HCT116 (cell line): ENCODE results near the gene IGFLR1. TPM values are rescaled to one million over a fixed set of nuclear protein-coding genes. Genes with fewer than 3 reads are reported as not detected.

ENCODE experiments used
- ATAC-seq: fragments of 200-7000 bp; cut with Tn5 transposase; 2 replicates; pipeline ENCODE4 v1.9.1; 2020; ENCODE audit warnings: mild to moderate bottlenecking, moderate library complexity
- BruUV-seq: library from RNA; stranded (reverse); fragments of 400-500 nt; replicated peaks from 2 replicates; lab custom pipeline; 2021; lab: Mats Ljungman, UMichigan
- CTCF ChIA-PET: fragments of 300-600 bp; sonication (Branson Sonifier 250); formaldehyde crosslinking; loops from one replicate; lab custom pipeline; 2021; ENCODE audit warnings: antibody characterized with exemption; lab: Charles Lee
- POLR2A ChIA-PET: fragments of 300-600, 350-600 bp; sonication (Branson Sonifier 250); formaldehyde crosslinking; loops from one replicate; lab custom pipeline; 2021; ENCODE audit warnings: antibody characterized with exemption; lab: Charles Lee
- RAD21 ChIA-PET, 2 experiments: fragments of 300-600 bp; sonication (Branson Sonifier 250); formaldehyde crosslinking; loops; one replicate each; lab custom pipeline; 2023; ENCODE audit warnings: low total read pairs in 2 of 2; ENCODE audit not compliant: uncharacterized antibody in 2 of 2, unreplicated experiment in 2 of 2, low non-redundant PET in 1 of 2; lab: Charles Lee
- DNase-seq: peaks from one replicate; pipeline ENCODE4 v3.0.0-alpha.2; 2010; ENCODE audit warnings: low read depth, low spot score
- H2AFZ ChIP-seq: fragments of 200-600 bp; shearing (Covaris generic), sonication (generic); 2 replicates; pipeline ENCODE4 v1.6.1; 2017; ENCODE audit warnings: low read depth, mixed run types, mixed read lengths, antibody characterized with exemption, low read length; ENCODE audit not compliant: poor library complexity, severe bottlenecking
- H3K27ac ChIP-seq: 2 replicates; pipeline ENCODE4 v1.5.1; 2012; ENCODE audit warnings: low read depth, low read length
- H3K27me3 ChIP-seq: fragments of 200-600 bp; sonication (generic); 2 replicates; pipeline ENCODE4 v1.6.1; 2016; ENCODE audit warnings: mixed run types, low read length, mixed read lengths; ENCODE audit not compliant: insufficient read depth
- H3K36me3 ChIP-seq, 2 experiments: fragments of 200-500 bp in 1 of 2; fragments of 200-600 bp in 1 of 2; sonication (Bioruptor generic) in 1 of 2; sonication (generic) in 1 of 2; 2 replicates each; pipeline versions ENCODE4 v1.5.1 to v1.6.1; 2014 to 2016; ENCODE audit warnings: low read length in 2 of 2, inconsistent platforms in 1 of 2, mixed read lengths in 1 of 2, mixed run types in 1 of 2; ENCODE audit not compliant: insufficient read depth in 2 of 2, control insufficient read depth in 1 of 2
- H3K4me1 ChIP-seq, 2 experiments: fragments of 200-600 bp in 1 of 2; sonication (generic) in 1 of 2; 2 replicates each; pipeline versions ENCODE4 v1.5.1 to v1.6.1; 2012 to 2017; ENCODE audit warnings: low read length in 2 of 2, inconsistent platforms in 1 of 2, mild to moderate bottlenecking in 1 of 2, mixed read lengths in 1 of 2, mixed run types in 1 of 2, moderate library complexity in 1 of 2; ENCODE audit not compliant: insufficient read depth in 2 of 2, control insufficient read depth in 1 of 2
- H3K4me2 ChIP-seq: fragments of 200-600 bp; sonication (generic); 2 replicates; pipeline ENCODE4 v1.6.1; 2017; ENCODE audit warnings: mixed run types, low read length, mixed read lengths
- H3K4me3 ChIP-seq, 2 experiments: fragments of 200-600 bp in 1 of 2; sonication (generic) in 1 of 2; replicated peaks in 1 of 2; 2 replicates each; pipeline ENCODE4 v1.5.1; 2011 to 2016; ENCODE audit warnings: low read length in 2 of 2, control low read depth in 1 of 2, low read depth in 1 of 2, mild to moderate bottlenecking in 1 of 2, mixed read lengths in 1 of 2, mixed run types in 1 of 2
- H3K79me2 ChIP-seq: fragments of 200-600 bp; sonication (generic); 2 replicates; pipeline ENCODE4 v1.6.1; 2017; ENCODE audit warnings: mild to moderate bottlenecking, mixed run types, low read length, moderate library complexity, mixed read lengths; ENCODE audit not compliant: insufficient read depth
- H3K9ac ChIP-seq: fragments of 200-600 bp; sonication (generic); 2 replicates; pipeline ENCODE4 v1.6.1; 2016; ENCODE audit warnings: low read length, mixed read lengths
- H3K9me2 ChIP-seq: fragments of 200-600 bp; sonication (generic), shearing (Covaris generic); 2 replicates; pipeline ENCODE4 v1.6.1; 2017; ENCODE audit warnings: mixed run types, mild to moderate bottlenecking, moderate library complexity; ENCODE audit not compliant: insufficient read depth
- H3K9me3 ChIP-seq, 2 experiments: fragments of 200-500 bp in 1 of 2; fragments of 200-600 bp in 1 of 2; sonication (Bioruptor generic) in 1 of 2; sonication (generic) in 1 of 2; 2 replicates each; pipeline ENCODE4 v1.6.1; 2014 to 2017; ENCODE audit warnings: low read length in 2 of 2, mixed read lengths in 2 of 2, inconsistent platforms in 1 of 2, low read depth in 1 of 2, mild to moderate bottlenecking in 1 of 2, mixed run types in 1 of 2, moderate library complexity in 1 of 2; ENCODE audit not compliant: control insufficient read depth in 1 of 2, insufficient read depth in 1 of 2
- H4K20me1 ChIP-seq: fragments of 200-600 bp; sonication (generic), shearing (Covaris generic); 2 replicates; pipeline ENCODE4 v1.6.1; 2017; ENCODE audit warnings: mixed run types, mild to moderate bottlenecking, moderate library complexity; ENCODE audit not compliant: insufficient read depth
- CEBPB ChIP-seq: IDR thresholded peaks from 2 replicates; pipeline ENCODE4 v1.6.1; 2012; ENCODE audit warnings: low read depth
- EGR1 ChIP-seq: IDR thresholded peaks from 2 replicates; pipeline ENCODE4 v1.6.1; 2012; ENCODE audit warnings: low read depth
- ELF1 ChIP-seq: IDR thresholded peaks from 2 replicates; pipeline ENCODE4 v1.6.1; 2012; ENCODE audit warnings: low read depth, borderline replicate concordance
- EZH2 ChIP-seq: fragments of 200-600 bp; sonication (generic); IDR thresholded peaks from 2 replicates; pipeline ENCODE4 v1.6.1; 2017; ENCODE audit warnings: antibody characterized with exemption, mixed run types
- JUND ChIP-seq: IDR thresholded peaks from 2 replicates; pipeline ENCODE4 v1.6.1; 2012
- POLR2A ChIP-seq: IDR thresholded peaks from 2 replicates; pipeline ENCODE4 v1.7.0; 2011; ENCODE audit warnings: borderline replicate concordance; ENCODE audit not compliant: insufficient read depth, insufficient read length; ENCODE audit errors: extremely low read depth
- POLR2AphosphoS5 ChIP-seq: IDR thresholded peaks from 2 replicates; pipeline ENCODE4 v1.6.1; 2011; ENCODE audit warnings: mild to moderate bottlenecking, low read depth, low read length, moderate library complexity
- RAD21 ChIP-seq: IDR thresholded peaks from 2 replicates; pipeline ENCODE4 v1.6.1; 2012; ENCODE audit warnings: low read depth, mild to moderate bottlenecking
- SIN3A ChIP-seq: IDR thresholded peaks from 2 replicates; pipeline ENCODE4 v1.6.1; 2012; ENCODE audit warnings: low read depth
- SP1 ChIP-seq: IDR thresholded peaks from 2 replicates; pipeline ENCODE4 v1.6.1; 2012; ENCODE audit warnings: low read depth
- YY1 ChIP-seq: IDR thresholded peaks from 2 replicates; pipeline ENCODE4 v1.6.1; 2011; ENCODE audit warnings: low read length, low read depth, moderate library complexity, mild to moderate bottlenecking; ENCODE audit not compliant: insufficient replicate concordance; ENCODE audit errors: extremely low read depth
- ZFX ChIP-seq: fragments of 450-650 bp; IDR thresholded peaks from 2 replicates; pipeline ENCODE4 v1.6.1; 2017
- intact Hi-C: fragments of 100-400 bp; cut with micrococcal nuclease; formaldehyde crosslinking; loops from 2 replicates; pipeline ENCODE4 v1.10.0; 2022
- total RNA-seq: library from RNA; stranded (reverse); gene quantifications from one replicate; pipeline ENCODE4 v1.2.1, GENCODE V29; 2021; ENCODE audit not compliant: unreplicated experiment
- TF ChIP-seq, protein P1 (sequence below): IDR thresholded peaks from 2 replicates; pipeline ENCODE4 v1.6.1; 2012; ENCODE audit warnings: low read depth
- TF ChIP-seq, protein P2 (sequence below): IDR thresholded peaks from 2 replicates; pipeline ENCODE4 v1.6.1; 2012
- TF ChIP-seq, protein P3 (sequence below): IDR thresholded peaks from 2 replicates; pipeline ENCODE4 v1.6.1; 2011; ENCODE audit warnings: mild to moderate bottlenecking, low read length, moderate library complexity; ENCODE audit not compliant: insufficient replicate concordance; ENCODE audit errors: extremely low read depth
- TF ChIP-seq, protein P4 (sequence below): IDR thresholded peaks from 2 replicates; pipeline ENCODE4 v1.6.1; 2012

The IGFLR1 gene
- total RNA-seq, 1 experiment from 2014 or later, result 8.3 TPM

DNA sequence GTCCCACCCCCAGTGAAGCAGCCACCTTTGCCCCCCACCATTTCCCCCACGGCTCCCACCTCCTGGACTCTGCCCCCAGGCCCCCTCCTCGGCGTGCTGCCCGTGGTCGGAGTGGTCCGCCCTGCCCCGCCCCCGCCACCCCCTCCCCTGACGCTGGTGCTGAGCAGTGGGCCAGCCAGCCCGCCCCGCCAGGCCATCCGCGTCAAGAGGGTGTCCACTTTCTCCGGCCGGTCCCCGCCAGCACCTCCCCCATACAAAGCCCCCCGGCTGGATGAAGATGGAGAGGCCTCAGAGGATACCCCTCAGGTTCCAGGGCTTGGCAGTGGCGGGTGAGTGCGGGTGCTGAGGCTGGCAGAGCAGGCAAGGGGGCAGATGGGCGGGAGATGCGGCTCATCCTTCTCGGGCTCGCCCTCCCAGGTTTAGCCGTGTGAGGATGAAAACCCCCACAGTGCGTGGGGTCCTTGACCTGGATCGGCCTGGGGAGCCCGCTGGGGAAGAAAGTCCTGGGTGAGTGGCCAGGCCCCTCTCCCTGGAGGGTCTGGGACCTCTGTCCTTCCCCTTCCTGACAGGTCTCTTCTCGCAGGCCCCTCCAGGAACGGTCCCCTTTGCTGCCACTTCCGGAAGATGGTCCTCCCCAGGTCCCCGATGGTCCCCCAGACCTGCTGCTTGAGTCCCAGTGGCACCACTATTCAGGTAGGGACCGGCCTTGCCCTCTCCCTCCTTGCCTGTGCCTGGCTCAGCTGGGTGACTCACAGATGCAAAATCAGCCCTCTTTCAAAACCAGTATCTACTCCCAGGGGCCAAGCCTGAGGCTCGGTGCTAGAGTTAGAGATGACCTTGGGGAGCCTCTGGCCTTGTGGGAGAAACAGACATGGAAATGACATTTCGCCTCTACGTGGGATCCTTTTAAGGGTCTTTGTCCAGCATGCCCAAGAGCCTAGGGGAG is 8.8 kb downstream of the IGFLR1 start:
- intact Hi-C loops, result no loop called here
- POLR2A ChIA-PET, result no interaction called here
- RAD21 ChIA-PET, result no interaction called here

More for the DNA sequence above, 8.8 kb downstream of the IGFLR1 start:
- Histone ChIP-seq H2AFZ (no peak overlapping the region), H3K9me2 (no peaks in the 10 kb centered on the region), H3K4me2 (no peak overlapping the region), H3K4me3 (no peak overlapping the region), H3K27ac (no peak overlapping the region), H3K4me1 (no peaks in the 10 kb centered on the region), H3K36me3 (peaks cover 46 to 54% of the 10 kb centered on the region in 2 experiments; a peak in 3 of 4 replicates), H3K79me2 (no peaks in the 10 kb centered on the region), H3K27me3 (no peaks in the 10 kb centered on the region), H4K20me1 (no peaks in the 10 kb centered on the region), H3K9ac (no peak overlapping the region), H3K9me3 (no peaks in the 10 kb centered on the region)
- ATAC-seq (no peak), DNase-seq (no peak)
- CTCF ChIA-PET, result no interaction called here
- TF ChIP-seq CEBPB (no peak), POLR2A (no peak), YY1 (no peak), SIN3A (no peak), JUND (no peak), ELF1 (no peak), POLR2AphosphoS5 (no peak), RAD21 (no peak), EZH2 (no peak), EGR1 (no peak), SP1 (no peak), ZFX (no peak)
- TF ChIP-seq, protein P1, sequence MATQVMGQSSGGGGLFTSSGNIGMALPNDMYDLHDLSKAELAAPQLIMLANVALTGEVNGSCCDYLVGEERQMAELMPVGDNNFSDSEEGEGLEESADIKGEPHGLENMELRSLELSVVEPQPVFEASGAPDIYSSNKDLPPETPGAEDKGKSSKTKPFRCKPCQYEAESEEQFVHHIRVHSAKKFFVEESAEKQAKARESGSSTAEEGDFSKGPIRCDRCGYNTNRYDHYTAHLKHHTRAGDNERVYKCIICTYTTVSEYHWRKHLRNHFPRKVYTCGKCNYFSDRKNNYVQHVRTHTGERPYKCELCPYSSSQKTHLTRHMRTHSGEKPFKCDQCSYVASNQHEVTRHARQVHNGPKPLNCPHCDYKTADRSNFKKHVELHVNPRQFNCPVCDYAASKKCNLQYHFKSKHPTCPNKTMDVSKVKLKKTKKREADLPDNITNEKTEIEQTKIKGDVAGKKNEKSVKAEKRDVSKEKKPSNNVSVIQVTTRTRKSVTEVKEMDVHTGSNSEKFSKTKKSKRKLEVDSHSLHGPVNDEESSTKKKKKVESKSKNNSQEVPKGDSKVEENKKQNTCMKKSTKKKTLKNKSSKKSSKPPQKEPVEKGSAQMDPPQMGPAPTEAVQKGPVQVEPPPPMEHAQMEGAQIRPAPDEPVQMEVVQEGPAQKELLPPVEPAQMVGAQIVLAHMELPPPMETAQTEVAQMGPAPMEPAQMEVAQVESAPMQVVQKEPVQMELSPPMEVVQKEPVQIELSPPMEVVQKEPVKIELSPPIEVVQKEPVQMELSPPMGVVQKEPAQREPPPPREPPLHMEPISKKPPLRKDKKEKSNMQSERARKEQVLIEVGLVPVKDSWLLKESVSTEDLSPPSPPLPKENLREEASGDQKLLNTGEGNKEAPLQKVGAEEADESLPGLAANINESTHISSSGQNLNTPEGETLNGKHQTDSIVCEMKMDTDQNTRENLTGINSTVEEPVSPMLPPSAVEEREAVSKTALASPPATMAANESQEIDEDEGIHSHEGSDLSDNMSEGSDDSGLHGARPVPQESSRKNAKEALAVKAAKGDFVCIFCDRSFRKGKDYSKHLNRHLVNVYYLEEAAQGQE, result no peak
- TF ChIP-seq, protein P2, sequence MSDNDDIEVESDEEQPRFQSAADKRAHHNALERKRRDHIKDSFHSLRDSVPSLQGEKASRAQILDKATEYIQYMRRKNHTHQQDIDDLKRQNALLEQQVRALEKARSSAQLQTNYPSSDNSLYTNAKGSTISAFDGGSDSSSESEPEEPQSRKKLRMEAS, result no peak
- TF ChIP-seq, protein P3, sequence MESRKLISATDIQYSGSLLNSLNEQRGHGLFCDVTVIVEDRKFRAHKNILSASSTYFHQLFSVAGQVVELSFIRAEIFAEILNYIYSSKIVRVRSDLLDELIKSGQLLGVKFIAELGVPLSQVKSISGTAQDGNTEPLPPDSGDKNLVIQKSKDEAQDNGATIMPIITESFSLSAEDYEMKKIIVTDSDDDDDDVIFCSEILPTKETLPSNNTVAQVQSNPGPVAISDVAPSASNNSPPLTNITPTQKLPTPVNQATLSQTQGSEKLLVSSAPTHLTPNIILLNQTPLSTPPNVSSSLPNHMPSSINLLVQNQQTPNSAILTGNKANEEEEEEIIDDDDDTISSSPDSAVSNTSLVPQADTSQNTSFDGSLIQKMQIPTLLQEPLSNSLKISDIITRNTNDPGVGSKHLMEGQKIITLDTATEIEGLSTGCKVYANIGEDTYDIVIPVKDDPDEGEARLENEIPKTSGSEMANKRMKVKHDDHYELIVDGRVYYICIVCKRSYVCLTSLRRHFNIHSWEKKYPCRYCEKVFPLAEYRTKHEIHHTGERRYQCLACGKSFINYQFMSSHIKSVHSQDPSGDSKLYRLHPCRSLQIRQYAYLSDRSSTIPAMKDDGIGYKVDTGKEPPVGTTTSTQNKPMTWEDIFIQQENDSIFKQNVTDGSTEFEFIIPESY, result no peak
- TF ChIP-seq, protein P4, sequence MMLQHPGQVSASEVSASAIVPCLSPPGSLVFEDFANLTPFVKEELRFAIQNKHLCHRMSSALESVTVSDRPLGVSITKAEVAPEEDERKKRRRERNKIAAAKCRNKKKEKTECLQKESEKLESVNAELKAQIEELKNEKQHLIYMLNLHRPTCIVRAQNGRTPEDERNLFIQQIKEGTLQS, result no peak
- BruUV-seq, result no TSS peak
